Measurements from ENCODE around the gene PARD3. TPM values are rescaled to one million over a fixed set of nuclear protein-coding genes. Genes with fewer than 3 reads are reported as not detected.

The PARD3 gene
- total RNA-seq, 6 donors from 2014 or later, result 30.6 to 108 (median 50.6) TPM

GRCh38 chr10:34335960-34336690, 479.0 kb downstream of the PARD3 start:
- TF ChIP-seq POLR2AphosphoS5 (IDR thresholded peaks at IDR 0.05), result no peak
- no peak for TF ChIP-seq POLR2A (IDR thresholded peaks at IDR 0.05)
- no peak for TF ChIP-seq EP300 (IDR thresholded peaks at IDR 0.05)
- no peak for TF ChIP-seq CTCF (IDR thresholded peaks at IDR 0.05)
- H3K27me3 ChIP-seq, result no peaks in the 10 kb centered on the region
- H3K27ac ChIP-seq, result no peak overlapping the region
- H3K36me3 ChIP-seq, result peaks cover 0 to 3% (median 0%) of the 10 kb centered on the region in 4 donors
- H3K4me1 ChIP-seq, result no peaks in the 10 kb centered on the region
- ATAC-seq (ENCODE audit: low FRiP score in 2 of 2), result no peak
- no peak for DNase-seq
- 92 to 96% methylated on average over 5 of the region's 5 CpGs for WGBS, 2 donors
- H3K4me3 ChIP-seq, result no peak overlapping the region
- no peaks in the 10 kb centered on the region for H3K9me3 ChIP-seq

GRCh38 chr10:34334908-34335307, 480.2 kb downstream of the PARD3 start:
- ATAC-seq (ENCODE audit: low FRiP score in 2 of 2) (no peak), DNase-seq (no peak)
- TF ChIP-seq POLR2A (IDR thresholded peaks at IDR 0.05), result no peak
- no peak for TF ChIP-seq EP300 (IDR thresholded peaks at IDR 0.05)
- no peak for TF ChIP-seq POLR2AphosphoS5 (IDR thresholded peaks at IDR 0.05)
- no peak for TF ChIP-seq CTCF (IDR thresholded peaks at IDR 0.05)
- Histone ChIP-seq H3K4me3 (no peak overlapping the region), H3K27ac (no peak overlapping the region), H3K4me1 (no peaks in the 10 kb centered on the region), H3K27me3 (no peaks in the 10 kb centered on the region), H3K9me3 (no peaks in the 10 kb centered on the region), H3K36me3 (peaks cover 0 to 11% (median 0%) of the 10 kb centered on the region in 4 donors)
- 83 to 94% methylated on average over 4 of the region's 4 CpGs for WGBS, 2 donors

GRCh38 chr10:34333513-34333912, 481.6 kb downstream of the PARD3 start:
- no peak for DNase-seq
- no peak for ATAC-seq (ENCODE audit: low FRiP score in 2 of 2)
- H3K4me3 ChIP-seq, result no peak overlapping the region
- H3K27ac ChIP-seq, result no peak overlapping the region
- peaks cover 0 to 11% (median 0%) of the 10 kb centered on the region in 4 donors for H3K36me3 ChIP-seq
- no peaks in the 10 kb centered on the region for H3K27me3 ChIP-seq
- WGBS, 2 donors, result 68 to 72% methylated on average over 2 of the region's 2 CpGs
- no peaks in the 10 kb centered on the region for H3K4me1 ChIP-seq
- TF ChIP-seq POLR2AphosphoS5 (IDR thresholded peaks at IDR 0.05), result no peak
- no peak for TF ChIP-seq POLR2A (IDR thresholded peaks at IDR 0.05)
- peak in 1 of 4 donors; percentile 25 for TF ChIP-seq EP300 (IDR thresholded peaks at IDR 0.05)
- no peaks in the 10 kb centered on the region for H3K9me3 ChIP-seq

GRCh38 chr10:34327184-34327583, 487.9 kb downstream of the PARD3 start:
- Histone ChIP-seq H3K4me1 (no peaks in the 10 kb centered on the region), H3K27ac (no peak overlapping the region), H3K27me3 (no peaks in the 10 kb centered on the region), H3K4me3 (no peak overlapping the region), H3K9me3 (no peaks in the 10 kb centered on the region), H3K36me3 (peaks cover 0 to 18% (median 0%) of the 10 kb centered on the region in 4 donors)
- DNase-seq (no peak), ATAC-seq (ENCODE audit: low FRiP score in 2 of 2) (peak in 1 of 2 donors; percentile 30)
- TF ChIP-seq CTCF (IDR thresholded peaks at IDR 0.05), result no peak
- no peak for TF ChIP-seq POLR2AphosphoS5 (IDR thresholded peaks at IDR 0.05)
- TF ChIP-seq EP300 (IDR thresholded peaks at IDR 0.05), result no peak
- TF ChIP-seq POLR2A (IDR thresholded peaks at IDR 0.05), result no peak
- 92 to 99% methylated on average over 4 of the region's 4 CpGs for WGBS, 2 donors

DNA sequence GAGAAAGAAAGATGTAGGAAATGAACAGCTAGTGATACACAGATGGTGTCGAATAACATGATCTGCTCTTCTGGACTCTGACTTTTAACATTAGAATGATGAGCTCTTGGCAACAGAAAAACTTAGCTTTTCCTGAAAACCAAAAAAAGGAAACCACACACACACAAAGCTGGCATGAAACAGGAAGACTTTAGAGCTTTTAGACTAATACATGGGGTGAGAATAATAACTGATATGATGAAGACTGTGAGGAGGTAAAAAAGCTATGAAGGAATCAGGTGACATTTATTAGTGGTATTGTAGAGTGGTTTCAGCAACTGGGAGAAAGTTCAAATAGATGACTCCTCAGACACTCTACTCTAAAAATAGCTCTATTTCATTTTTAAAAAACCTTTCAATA, 491.9 kb downstream of the PARD3 start:
- no peak for DNase-seq
- Histone ChIP-seq H3K4me1 (peaks cover 0 to 16% (median 4%) of the 10 kb centered on the region in 4 donors), H3K4me3 (no peak overlapping the region), H3K9me3 (no peaks in the 10 kb centered on the region), H3K27me3 (no peaks in the 10 kb centered on the region), H3K27ac (no peak overlapping the region), H3K36me3 (peaks cover 0 to 8% (median 0%) of the 10 kb centered on the region in 4 donors)
- TF ChIP-seq POLR2AphosphoS5 (IDR thresholded peaks at IDR 0.05) (no peak), POLR2A (IDR thresholded peaks at IDR 0.05) (no peak), CTCF (IDR thresholded peaks at IDR 0.05) (no peak), EP300 (IDR thresholded peaks at IDR 0.05) (no peak)
- ATAC-seq (ENCODE audit: low FRiP score in 2 of 2), result no peak
- WGBS, 2 donors, result 38 to 43% methylated on average over 1 of the region's 1 CpG
